Endothelial cell of umbilical vein (primary cell): ENCODE results near the gene LRP1B. TPM values are rescaled to one million over a fixed set of nuclear protein-coding genes. Genes with fewer than 3 reads are reported as not detected.

ENCODE experiments used
- BruUV-seq: library from RNA; stranded (reverse); fragments of 400-500 nt; replicated peaks from 2 replicates; lab custom pipeline; 2021; lab: Mats Ljungman, UMichigan
- CTCF ChIA-PET: fragments of 300-600, 350-600 bp; sonication (Branson Sonifier 250); formaldehyde crosslinking; loops from one replicate; lab custom pipeline; 2021; ENCODE audit warnings: antibody characterized with exemption, inconsistent platforms; lab: Charles Lee
- POLR2A ChIA-PET: fragments of 300-600, 350-600 bp; sonication (Branson Sonifier 250); formaldehyde crosslinking; loops from one replicate; lab custom pipeline; 2021; ENCODE audit warnings: antibody characterized with exemption, inconsistent platforms; lab: Charles Lee
- DNase-seq: peaks from one replicate; pipeline ENCODE4 v3.0.0-alpha.2; 2011; ENCODE audit warnings: low read depth, low spot score
- FAIRE-seq: peaks from 2 replicates; lab custom pipeline; 2011; peaks lifted over from hg19 to GRCh38; lab: Jason Lieb, UNC
- H2AFZ ChIP-seq: 2 replicates; pipeline ENCODE4 v1.6.0; 2012; ENCODE audit warnings: low read depth, low read length, control low read depth, inconsistent platforms
- H3K27ac ChIP-seq: 2 replicates; pipeline ENCODE4 v1.5.1; 2011; ENCODE audit warnings: low read depth, mild to moderate bottlenecking, control low read depth, low read length, moderate library complexity; ENCODE audit not compliant: insufficient read depth
- H3K27me3 ChIP-seq, 2 experiments: 2 replicates each; pipeline versions ENCODE4 v1.6.0 to v1.6.1; 2011; ENCODE audit warnings: low read length in 2 of 2, mixed read lengths in 1 of 2; ENCODE audit not compliant: control insufficient read depth in 2 of 2, insufficient read depth in 2 of 2
- H3K36me3 ChIP-seq, 2 experiments: 2 replicates in 1 of 2; 3 replicates in 1 of 2; pipeline ENCODE4 v1.5.1; 2011; ENCODE audit warnings: low read length in 2 of 2, mild to moderate bottlenecking in 1 of 2, moderate library complexity in 1 of 2; ENCODE audit not compliant: control insufficient read depth in 2 of 2, insufficient read depth in 2 of 2; ENCODE audit errors: extremely low read depth in 1 of 2
- H3K4me1 ChIP-seq: 3 replicates; pipeline ENCODE4 v1.5.1; 2011; ENCODE audit warnings: mild to moderate bottlenecking, low read length; ENCODE audit not compliant: control insufficient read depth, insufficient read depth; ENCODE audit errors: extremely low read depth
- H3K4me2 ChIP-seq: 2 replicates; pipeline ENCODE4 v1.6.1; 2011; ENCODE audit warnings: low read length, control low read depth, mixed read lengths; ENCODE audit not compliant: insufficient read depth
- H3K4me3 ChIP-seq, 3 experiments: fragments of 200-600 bp in 1 of 3; sonication (generic), shearing (Covaris generic) in 1 of 3; replicated peaks in 1 of 3; 2 replicates each; pipeline ENCODE4 v1.5.1; 2011 to 2016; ENCODE audit warnings: control low read depth in 3 of 3, low read length in 3 of 3, mild to moderate bottlenecking in 2 of 3, inconsistent platforms in 1 of 3, low read depth in 1 of 3, moderate library complexity in 1 of 3; ENCODE audit not compliant: insufficient read depth in 1 of 3
- H3K79me2 ChIP-seq: 2 replicates; pipeline ENCODE4 v1.6.0; 2012; ENCODE audit warnings: low read length, inconsistent platforms; ENCODE audit not compliant: control insufficient read depth, insufficient read depth
- H3K9ac ChIP-seq: replicated peaks from 2 replicates; pipeline ENCODE3; 2011; ENCODE audit warnings: low read length, control low read depth; ENCODE audit not compliant: insufficient read depth; ENCODE audit errors: extremely low read depth
- H3K9me1 ChIP-seq: replicated peaks from 3 replicates; pipeline ENCODE4 v1.6.0; 2011; ENCODE audit warnings: mild to moderate bottlenecking, low read length; ENCODE audit not compliant: control insufficient read depth, insufficient read depth; ENCODE audit errors: extremely low read depth
- H3K9me3 ChIP-seq: replicated peaks from 2 replicates; pipeline ENCODE4 v1.5.1; 2012; ENCODE audit warnings: low read length, inconsistent platforms; ENCODE audit not compliant: control insufficient read depth, insufficient read depth
- H4K20me1 ChIP-seq: replicated peaks from 2 replicates; pipeline ENCODE3; 2011; ENCODE audit warnings: mild to moderate bottlenecking, low read length; ENCODE audit not compliant: control insufficient read depth, insufficient read depth; ENCODE audit errors: extremely low read depth
- CTCF ChIP-seq, 2 donors: IDR thresholded peaks; 1 replicate in 1 of 2; 2 replicates in 1 of 2; pipeline ENCODE4 v1.5.1; 2011; ENCODE audit warnings: low read length in 2 of 2, mild to moderate bottlenecking in 2 of 2, moderate library complexity in 2 of 2, control low read depth in 1 of 2, inconsistent platforms in 1 of 2, low read depth in 1 of 2; ENCODE audit not compliant: insufficient read depth in 1 of 2; ENCODE audit errors: extremely low read depth in 1 of 2
- EZH2 ChIP-seq: IDR thresholded peaks from 2 replicates; pipeline ENCODE4 v1.6.1; 2012; ENCODE audit warnings: borderline replicate concordance, low read depth, mild to moderate bottlenecking, moderate library complexity, low read length, inconsistent platforms; ENCODE audit not compliant: severe bottlenecking
- FOS ChIP-seq: IDR thresholded peaks from 2 replicates; pipeline ENCODE4 v1.6.1; 2011; ENCODE audit warnings: mild to moderate bottlenecking, low read length, moderate library complexity, borderline replicate concordance; ENCODE audit not compliant: insufficient read depth
- GATA2 ChIP-seq: IDR thresholded peaks from 2 replicates; pipeline ENCODE4 v1.7.0; 2011; ENCODE audit warnings: low read depth, mild to moderate bottlenecking, moderate library complexity, mixed read lengths, low read length; ENCODE audit not compliant: insufficient read length, insufficient read depth
- JUN ChIP-seq: IDR thresholded peaks from 2 replicates; pipeline ENCODE4 v1.6.1; 2011; ENCODE audit warnings: borderline replicate concordance, low read depth; ENCODE audit not compliant: insufficient read length, insufficient read depth
- MAX ChIP-seq: IDR thresholded peaks from 2 replicates; pipeline ENCODE4 v1.6.1; 2011; ENCODE audit not compliant: insufficient read depth, insufficient read length
- MYC ChIP-seq: IDR thresholded peaks from one replicate; pipeline ENCODE4 v1.6.1; 2011; ENCODE audit warnings: mild to moderate bottlenecking, low read depth, low read length
- POLR2A ChIP-seq: IDR thresholded peaks from 2 replicates; pipeline ENCODE4 v1.6.1; 2012; ENCODE audit warnings: low read depth, mild to moderate bottlenecking, control low read depth, low read length
- POLR2AphosphoS5 ChIP-seq: IDR thresholded peaks from 2 replicates; pipeline ENCODE4 v1.6.1; 2012; ENCODE audit warnings: low read depth, mild to moderate bottlenecking, control low read depth, low read length, moderate library complexity; ENCODE audit not compliant: insufficient read depth
- dilution Hi-C: fragments of 300-500 bp; cut with MboI; formaldehyde crosslinking; loops from one replicate; pipeline ENCODE4 v1.15.0; 2019; ENCODE audit warnings: low sequenced_read_pairs; ENCODE audit not compliant: extremely low pct_ligation_motif_present
- intact Hi-C: fragments of 100-400 bp; cut with micrococcal nuclease; formaldehyde crosslinking; loops from one replicate; pipeline ENCODE4 v1.10.0; 2022
- polyA plus RNA-seq, 4 experiments: library from polyadenylated mRNA; depleted of rRNA in 3 of 4; stranded (reverse) in 3 of 4; unstranded in 1 of 4; fragments of >200 nt; gene quantifications; 2 replicates each; pipeline versions ENCODE4 v1.2.1 to v1.2.3, GENCODE V29; 2011 to 2012; ENCODE audit warnings: missing spikeins in 1 of 4
- total RNA-seq: library from RNA; stranded (reverse); gene quantifications from 2 replicates; pipeline ENCODE4 v1.2.3, GENCODE V29; 2021

LRP1B gene
- total and polyA plus RNA-seq, 2 donors (not counting 3 experiments of a cell fraction or from before 2014, with no cell fraction given): 0.03 to 0.07 TPM

- no TSS peak for BruUV-seq
- Histone ChIP-seq H4K20me1 (no peaks in the 10 kb centered on the region), H3K27me3 (no peaks in the 10 kb centered on the region), H3K4me2 (no peak overlapping the region), H3K9me3 (no peaks in the 10 kb centered on the region), H3K4me3 (no peak overlapping the region), H3K9me1 (no peaks in the 10 kb centered on the region), H3K27ac (no peak overlapping the region), H3K79me2 (no peaks in the 10 kb centered on the region), H3K4me1 (peaks cover 8% of the 10 kb centered on the region), H2AFZ (no peak overlapping the region), H3K9ac (no peak overlapping the region), H3K36me3 (no peaks in the 10 kb centered on the region)
- DNase-seq (no peak), FAIRE-seq (no peak)
- intact Hi-C loops (no loop called here), dilution Hi-C loops (no loop called here)
- POLR2A ChIA-PET: no interaction called here
- TF ChIP-seq POLR2A: no peak
- TF ChIP-seq FOS: no peak
- no peak for TF ChIP-seq CTCF (IDR thresholded peaks at IDR 0.05; ENCODE audit: extremely low read depth in 1 of 2, insufficient read depth in 1 of 2, low read depth in 1 of 2, low read length in 2 of 2)
- TF ChIP-seq MAX: no peak
- TF ChIP-seq EZH2: no peak
- TF ChIP-seq MYC: no peak
- TF ChIP-seq GATA2: no peak
- no peak for TF ChIP-seq JUN
- TF ChIP-seq POLR2AphosphoS5: no peak
- CTCF ChIA-PET: no interaction called here
Measured at GRCh38 chr2:141015341-141016047, 1115.3 kb downstream of the LRP1B start.
